GM18502 (cell line): ENCODE results near the gene MUC21.
"Not testable (repeated sequence)": the region's sequence is repeated elsewhere in the genome, so short reads cannot be mapped to it uniquely, and the experiment has no call there.

Experiments used
- ATAC-seq: cut with Tn5 transposase; IDR thresholded peaks from one replicate; pipeline ENCODE4 v1.9.1; 2021; ENCODE audit warnings: mild to moderate bottlenecking; ENCODE audit not compliant: unreplicated experiment, poor library complexity

Gene MUC21

DNA sequence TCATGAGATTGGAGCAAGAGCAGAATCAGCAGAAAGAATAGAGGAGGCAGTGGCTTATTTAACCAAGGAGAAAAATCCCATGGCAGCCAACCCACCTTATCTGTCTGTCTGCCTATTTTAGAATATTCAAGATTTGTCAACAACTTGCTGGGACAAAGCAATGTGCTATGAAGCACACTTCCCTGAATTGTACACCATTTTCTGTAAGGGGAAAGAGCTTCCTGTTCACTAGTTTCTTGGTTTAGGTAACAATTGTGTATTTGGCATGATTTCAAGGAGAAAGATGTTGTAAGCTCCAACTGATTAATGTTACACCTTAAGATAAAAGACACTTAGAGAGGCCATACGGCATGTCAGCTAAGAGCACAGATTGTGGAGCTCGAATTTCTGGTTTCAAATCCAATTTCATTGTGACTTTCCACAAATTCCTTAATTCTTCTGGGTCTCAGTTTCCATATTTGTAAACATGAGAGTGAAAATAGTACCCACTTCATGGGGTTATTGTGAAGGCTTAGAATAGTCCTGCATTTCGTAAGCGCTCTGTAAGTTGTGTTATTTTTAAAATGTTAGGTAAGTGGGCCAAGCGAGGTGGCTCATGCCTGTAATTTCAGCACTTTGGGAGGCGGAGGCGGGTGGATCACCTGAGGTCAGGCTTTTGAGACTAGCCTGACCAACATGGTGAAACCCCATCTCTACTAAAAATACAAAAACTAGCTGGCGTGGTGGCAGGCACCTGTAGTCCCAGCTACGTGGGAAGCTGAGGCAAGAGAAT, 21.9 kb downstream of the MUC21 start:
- ATAC-seq = no peak

DNA sequence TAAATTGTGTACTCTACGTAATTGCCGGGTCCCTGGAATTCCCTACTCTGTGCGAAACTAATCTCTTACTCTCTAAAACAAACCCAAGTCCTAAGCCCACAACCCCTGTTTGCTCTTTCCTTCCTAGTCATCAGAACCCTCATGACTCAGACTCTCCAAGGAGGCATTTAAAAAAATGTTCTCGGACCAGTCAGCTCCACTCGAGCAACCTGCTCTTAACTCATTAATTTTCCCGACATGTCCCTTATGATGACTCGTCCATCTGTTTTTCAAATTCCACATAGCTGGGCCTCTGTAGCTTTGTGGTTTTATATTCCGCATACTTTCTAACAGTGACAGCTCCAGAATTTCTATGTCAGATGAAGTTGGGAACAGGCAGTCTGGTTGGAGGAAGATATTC, 24.2 kb downstream of the MUC21 start:
- no peak for ATAC-seq

DNA sequence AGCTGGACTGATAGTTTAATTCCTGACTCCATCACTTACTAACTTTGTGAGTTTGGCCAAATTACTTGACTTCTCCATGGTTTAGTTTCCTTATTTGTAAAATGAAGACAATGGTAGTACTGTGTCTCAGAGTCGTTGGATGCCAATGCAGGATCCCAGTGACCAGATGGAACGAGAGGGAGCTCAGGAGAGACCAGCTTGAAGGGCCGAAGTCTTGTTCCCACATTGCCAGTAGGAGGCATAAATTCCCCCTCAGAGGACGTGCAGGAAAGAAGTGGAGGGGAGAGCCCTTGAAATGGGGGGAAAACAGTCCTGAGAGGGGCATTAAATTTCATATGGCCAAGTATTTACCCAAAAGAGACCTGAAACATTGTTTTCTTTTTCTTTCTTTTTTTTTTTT, 24.6 kb downstream of the MUC21 start:
- no peak for ATAC-seq

DNA sequence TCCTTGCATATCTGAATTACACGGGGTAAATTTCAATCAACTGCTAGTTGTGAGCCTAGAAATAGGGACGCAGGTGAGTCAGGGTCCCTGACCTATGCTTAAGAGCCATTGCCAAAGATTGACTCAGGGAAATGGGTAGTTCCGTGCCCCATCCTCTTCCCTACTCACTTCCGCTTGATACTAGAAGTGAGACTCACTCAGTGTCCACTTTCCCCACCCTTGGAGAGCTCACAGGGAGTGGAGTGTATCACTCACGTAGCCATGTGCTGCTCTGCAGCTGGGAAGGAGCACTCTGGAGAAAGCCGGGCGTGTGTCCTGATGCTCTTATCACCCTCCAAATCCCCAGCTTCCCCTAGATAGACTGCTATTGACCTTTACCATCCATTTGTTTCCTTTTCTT, 26.2 kb downstream of the MUC21 start:
- no peak for ATAC-seq

DNA sequence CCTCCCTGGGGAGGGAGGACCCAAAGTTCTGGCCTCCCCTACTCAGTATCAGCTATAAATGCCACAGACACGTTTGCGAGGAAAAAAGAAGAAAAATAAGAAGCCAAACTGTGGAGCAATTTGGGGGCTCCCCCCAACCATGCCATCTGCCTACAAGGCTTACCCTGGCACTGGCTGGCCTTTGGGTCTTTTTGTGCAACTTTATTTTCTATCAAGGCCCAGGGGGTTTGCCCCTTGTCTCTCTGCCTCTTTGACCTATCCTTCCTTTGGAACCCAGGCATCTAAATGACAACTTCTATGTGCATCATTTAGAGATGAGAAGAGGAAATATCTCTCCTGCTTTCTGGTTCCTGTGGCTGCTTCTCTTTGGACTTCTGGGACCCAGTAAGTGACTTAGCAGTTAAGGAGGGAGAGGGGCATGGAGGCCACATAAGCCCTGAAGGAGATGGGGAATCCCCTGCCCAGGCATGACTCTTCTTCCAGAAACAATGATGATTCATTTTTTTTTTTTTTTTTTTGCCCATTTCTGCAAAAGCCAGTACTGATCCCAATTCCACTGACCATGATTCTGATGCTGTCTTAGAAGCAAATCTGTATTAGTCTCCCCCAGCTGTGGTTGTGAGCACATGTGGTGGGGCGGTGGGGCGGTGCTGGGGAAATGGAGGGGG, 27.0 kb downstream of the MUC21 start, which contains the start of gene MUC22:
TSS of gene MUC22 (plus strand) at position 82 of the 668 bp plus-strand sequence. CDS start at position 315, 233 bp downstream.
- no peak for ATAC-seq

DNA sequence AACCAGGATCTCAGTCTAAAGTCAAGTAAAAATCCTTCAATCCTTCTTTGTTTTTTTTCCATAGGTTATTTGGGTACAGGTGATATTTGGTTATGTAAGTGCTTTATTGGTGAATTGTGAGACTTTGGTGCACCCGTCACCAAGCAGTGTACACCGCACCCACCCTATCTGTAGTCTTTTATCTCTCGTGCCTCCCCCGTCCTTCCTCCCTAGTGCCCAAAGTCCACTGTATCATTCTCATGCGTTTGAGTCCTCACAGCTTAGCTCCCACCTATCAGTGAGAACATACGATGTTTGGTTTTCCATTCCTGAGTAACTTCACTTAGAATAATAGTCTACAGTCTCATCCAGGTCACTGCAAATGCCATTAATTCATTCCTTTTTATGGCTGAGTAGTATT, 27.6 kb downstream of the MUC21 start:
- no peak for ATAC-seq

DNA sequence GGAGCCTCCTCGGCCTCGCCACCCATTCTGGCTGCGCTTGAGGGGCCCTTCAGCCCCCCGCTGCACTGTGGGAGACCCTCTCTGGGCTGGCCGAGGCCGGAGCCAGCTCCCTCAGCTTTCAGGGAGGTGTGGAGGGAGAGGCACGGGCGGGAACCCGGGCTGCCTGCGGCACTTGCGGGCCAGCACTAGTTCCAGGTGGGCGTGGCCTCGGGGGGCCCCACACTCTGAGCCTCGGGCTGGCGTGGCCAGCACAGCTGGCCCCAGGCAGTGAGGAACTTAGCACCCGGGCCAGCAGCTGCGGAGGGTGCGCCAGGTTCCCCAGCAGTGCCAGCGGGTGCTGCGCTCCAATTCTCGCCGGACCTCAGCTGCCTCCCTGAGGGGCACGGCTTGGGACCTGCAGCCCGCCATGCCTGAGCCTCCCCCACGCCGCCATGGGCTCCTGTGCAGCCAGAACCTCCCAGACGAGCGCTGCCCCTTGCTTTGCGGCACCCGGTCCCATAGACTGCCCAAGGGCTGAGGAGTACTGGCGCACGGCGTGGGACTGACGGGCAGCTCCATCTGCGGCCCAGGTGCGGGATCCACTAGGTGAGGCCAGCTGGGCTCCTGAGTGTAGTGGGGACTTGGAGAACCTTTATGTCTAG, 33.3 kb downstream of the MUC21 start:
- no peak for ATAC-seq

DNA sequence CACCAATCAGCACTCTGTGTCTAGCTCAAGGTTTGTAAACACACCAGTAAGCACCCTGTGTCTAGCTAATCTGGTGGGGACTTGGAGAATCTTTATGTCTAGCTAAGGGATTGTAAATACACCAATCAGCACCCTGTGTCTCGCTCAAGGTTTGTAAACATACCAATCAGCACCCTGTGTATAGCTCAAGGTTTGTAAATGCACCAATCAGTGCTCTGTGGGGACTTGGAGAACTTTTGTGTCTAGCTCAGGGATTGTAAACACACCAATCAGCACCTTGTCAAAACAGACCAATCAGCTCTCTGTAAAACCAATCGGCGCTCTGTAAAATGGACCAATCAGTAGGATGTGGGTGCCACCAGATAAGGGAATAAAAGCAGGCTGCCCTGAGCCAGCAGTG, 33.9 kb downstream of the MUC21 start:
- ATAC-seq = not testable (repeated sequence)

DNA sequence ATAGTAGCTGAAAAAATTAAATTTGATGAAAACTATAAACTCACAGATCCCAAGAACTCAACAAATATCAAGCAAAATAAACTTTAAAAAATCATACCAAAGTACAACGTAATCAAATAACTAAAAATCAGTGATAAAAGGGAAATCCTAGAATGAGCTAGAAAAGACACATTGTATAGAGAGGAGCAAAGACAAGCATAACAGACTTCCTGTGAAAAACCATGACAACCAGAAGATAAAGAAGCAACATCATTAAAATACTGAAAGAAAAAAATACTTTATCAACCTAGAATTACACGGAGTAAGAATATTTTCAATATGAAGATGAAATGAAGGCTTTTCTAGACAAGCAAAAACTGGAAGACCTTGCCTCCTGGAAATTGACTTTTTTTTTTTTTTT, 36.5 kb downstream of the MUC21 start:
- ATAC-seq = no peak

DNA sequence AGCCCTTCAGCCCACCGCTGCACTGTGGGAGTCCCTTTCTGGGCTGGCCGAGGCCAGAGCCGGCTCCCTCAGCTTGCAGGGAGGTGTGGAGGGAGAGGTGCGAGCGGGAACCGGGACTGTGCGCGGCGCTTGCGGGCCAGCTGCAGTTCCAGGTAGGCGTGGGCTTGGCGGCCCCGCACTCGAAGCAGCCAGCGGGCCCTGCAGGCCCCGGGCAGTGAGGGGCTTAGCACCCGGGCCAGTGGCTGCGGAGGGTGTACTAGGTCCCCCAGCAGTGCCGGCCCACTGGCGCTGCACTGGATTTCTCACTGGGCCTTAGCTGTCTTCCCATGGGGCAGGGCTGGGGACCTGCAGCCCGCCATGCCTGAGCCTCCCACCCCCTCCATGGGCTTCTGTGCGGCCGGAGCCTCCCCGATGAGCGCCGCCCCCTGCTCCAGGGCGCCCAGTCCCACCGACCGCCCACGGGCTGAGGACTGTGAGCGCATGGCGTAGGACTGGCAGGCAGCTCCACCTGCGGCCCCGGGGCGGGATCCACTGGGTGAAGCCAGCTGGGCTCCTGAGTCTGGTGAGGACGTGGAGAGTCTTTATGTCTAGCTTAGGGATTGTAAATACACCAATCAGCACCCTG, 37.2 kb downstream of the MUC21 start:
- ATAC-seq = not testable (repeated sequence)

DNA sequence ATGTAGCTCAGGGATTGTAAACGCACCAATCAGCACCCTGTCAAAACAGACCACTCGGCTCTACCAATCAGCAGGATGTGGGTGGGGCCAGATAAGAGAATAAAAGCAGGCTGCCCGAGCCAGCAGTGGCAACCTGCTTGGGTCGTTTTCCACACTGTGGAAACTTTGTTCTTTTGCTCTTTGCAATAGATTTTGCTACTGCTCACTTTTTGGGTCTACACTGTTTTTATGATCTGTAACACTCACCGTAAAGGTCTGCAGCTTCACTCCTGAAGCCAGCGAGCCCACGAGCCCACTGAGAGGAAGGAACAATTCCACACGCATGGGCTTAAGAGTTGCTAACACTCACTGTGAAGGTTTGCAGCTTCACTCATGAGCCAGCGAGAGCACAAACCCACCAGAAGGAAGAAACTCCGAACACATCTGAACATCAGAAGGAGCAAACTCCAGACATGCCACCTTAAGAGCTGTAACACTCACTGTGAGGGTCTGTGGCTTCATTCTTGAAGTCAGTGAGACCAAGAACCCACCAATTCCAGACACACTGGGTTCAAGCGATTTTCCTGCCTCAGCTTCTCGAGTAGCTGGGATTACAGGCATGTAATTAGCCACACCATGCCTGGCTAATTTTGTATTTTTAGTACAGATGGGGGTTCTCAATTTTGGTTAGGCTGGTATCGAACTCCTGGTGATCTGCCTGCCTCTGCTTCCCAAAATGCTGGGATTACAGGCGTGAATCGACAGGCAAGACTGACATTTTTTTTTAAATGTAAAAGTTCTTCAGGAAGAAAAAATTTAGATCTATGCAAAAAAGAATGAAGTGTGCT, 38.4 kb downstream of the MUC21 start:
- ATAC-seq = not testable (repeated sequence)

DNA sequence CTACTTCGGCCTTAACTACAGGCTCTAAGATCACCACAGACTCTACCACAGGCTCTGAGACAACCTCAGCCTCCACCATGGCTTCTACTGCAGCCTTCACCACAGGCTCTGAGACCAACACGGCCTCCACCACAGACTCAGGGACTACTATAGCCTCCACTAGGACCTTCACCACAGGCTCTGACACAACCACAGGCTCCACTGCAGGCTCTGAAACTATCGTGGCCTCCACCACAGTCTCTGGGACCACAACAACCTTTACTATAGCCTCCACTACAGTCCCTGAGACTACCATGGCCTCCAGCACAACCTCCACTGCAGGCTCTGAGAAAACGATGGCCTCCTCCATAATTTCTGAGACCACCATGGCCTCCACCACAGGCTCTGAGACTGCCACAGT, 42.1 kb downstream of the MUC21 start:
- no peak for ATAC-seq

DNA sequence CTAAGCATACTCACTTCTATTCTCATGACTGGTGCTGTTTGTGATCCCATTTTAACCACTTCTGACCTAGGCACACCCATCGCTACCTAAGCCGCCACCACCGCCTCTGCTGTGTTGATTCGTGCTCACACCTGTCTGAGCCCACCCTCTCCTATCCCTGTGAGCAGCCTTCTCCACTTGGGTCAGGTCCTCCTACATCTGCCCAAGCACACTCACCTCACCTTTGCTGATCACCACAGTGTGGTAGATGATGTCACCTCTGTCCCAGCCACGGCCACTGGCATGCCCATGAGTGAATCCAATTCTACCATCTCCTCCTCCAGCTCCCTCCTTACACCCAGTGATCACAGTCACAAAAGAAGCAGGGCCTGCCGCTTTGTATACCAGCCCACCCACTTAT, 47.6 kb downstream of the MUC21 start:
- ATAC-seq = no peak

DNA sequence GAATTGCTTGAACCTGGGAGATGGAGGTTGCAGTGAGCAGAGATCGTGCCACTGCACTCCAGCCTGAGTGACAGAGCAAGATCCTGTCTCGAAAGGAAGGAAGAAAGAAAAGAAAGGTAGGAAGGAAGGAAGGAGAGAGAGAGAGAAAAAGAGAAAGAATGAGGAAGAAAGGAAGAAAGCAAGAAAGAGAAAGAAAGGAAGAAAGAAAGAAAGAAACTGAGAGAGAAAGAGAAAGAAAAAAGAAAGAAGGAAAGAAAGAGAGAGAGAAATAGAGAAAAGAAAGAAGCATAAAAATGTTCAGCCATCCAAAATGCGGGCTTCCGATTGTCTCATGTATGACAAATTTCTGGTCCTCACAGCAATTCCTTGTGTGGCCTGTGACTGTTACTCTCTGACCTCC, 49.6 kb downstream of the MUC21 start:
- ATAC-seq = no peak

DNA sequence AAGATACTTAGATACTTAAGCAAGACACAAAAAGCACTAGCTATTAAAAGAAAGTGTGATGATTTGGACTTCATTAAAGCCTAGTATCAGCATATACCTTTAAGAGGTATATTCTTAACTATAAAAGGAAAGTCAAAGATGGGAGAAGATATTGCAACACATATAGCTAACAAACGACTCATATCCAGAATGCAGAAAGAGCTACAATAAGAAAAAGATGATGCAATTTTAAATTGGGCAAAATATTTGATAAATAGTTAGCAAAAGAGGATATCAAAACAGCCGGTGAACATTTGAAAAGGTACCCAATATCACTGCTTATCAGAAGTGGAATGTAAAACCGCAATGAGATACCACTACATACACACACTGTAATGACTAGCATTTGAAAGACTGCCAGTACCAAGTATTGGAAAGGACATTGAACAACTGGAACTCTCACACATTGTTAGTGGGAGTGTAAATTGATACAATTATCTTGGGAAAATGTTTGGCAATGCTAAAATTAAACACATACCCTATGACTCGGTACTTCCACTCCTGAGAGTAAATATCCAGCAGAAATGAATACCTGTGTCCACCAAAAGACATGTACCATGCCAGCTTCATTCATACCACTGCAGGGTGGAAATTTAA, 52.5 kb downstream of the MUC21 start:
- no peak for ATAC-seq

DNA sequence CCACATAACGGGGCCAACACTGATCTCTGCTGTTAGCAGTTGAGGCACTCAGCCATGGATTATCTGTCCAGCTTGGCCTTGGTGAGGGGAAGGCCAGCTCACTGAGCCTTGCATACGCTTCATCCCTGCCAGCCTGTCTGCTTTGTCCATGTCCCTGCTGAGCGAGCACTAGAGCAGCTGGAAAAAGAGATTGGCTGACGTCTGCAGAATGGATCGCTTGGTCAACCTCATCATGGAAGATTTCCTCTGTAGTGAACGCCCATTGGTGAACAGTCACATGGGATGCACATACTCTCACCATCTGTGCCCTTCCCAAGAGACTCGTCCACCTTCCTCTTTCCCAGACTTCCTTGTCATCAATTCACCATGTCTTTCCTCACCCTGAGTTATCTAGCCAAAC, 53.7 kb downstream of the MUC21 start:
- no peak for ATAC-seq

DNA sequence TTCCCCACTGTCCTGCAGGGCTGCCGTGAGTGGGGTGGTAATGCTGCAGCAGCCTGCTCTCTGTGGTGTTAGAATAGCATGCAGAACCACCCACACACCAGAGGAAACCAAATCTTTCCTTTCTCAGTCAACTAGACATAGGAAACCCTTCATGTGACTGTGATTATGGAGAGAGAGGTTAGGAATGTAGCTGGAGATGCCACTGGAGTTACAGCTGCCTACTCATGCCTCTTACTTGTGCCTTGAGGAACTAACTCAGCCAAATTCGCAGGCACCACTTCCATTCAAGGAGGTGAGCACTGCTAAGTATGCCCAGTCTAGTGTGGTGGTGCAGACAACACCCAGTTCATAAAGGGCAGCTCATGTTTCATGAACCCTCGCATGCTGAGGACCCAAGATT, 54.2 kb downstream of the MUC21 start:
- ATAC-seq = no peak

DNA sequence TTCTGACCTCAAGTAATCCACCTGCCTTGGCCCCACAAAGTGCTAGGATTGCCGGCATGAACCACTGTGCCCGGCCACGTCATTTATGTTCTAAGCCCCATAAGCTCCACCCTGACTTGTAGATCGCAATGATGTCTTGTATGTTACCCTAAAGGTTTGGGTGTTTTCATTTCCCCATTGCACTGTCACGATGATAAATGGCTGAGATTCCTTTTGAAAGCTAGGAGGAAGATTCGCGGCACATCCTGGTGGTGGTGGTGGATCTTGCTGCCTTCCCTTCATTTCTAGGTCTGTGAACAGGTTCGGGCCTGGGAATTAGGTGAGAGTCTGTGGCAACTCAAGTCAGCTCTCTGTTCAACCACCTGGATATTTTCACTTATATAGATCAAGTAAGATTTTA, 55.0 kb downstream of the MUC21 start:
- ATAC-seq = no peak
